OCI-LY3 (cell line): ENCODE data around the gene KAZN.

Experiments used
- CTCF ChIP-seq: fragments of 200-600, 300-600 bp; sonication (generic); IDR thresholded peaks from 2 replicates; pipeline ENCODE4 v1.5.1; 2014; ENCODE audit warnings: antibody characterized with exemption, low read length, low read depth
- EZH2phosphoT487 ChIP-seq: fragments of 200-600 bp; shearing (Covaris generic); IDR thresholded peaks from 2 replicates; pipeline ENCODE4 v1.6.1; 2018; ENCODE audit warnings: antibody characterized with exemption, mixed run types, low read depth

GRCh38 chr1:14800014-14800413 lies 201.5 kb downstream of the KAZN start:
- TF ChIP-seq CTCF (no peak), EZH2phosphoT487 (no peak)
